ENCODE results near the gene VWA7.
"Not testable (repeated sequence)": the region's sequence is repeated elsewhere in the genome, so short reads cannot be mapped to it uniquely, and the experiment has no call there.

Gene VWA7

GRCh38 chr6:31814677-31815024 lies 37.5 kb upstream of the VWA7 start:
- Histone ChIP-seq H3K27me3 (replicated peaks; ENCODE audit: control insufficient read depth, insufficient read depth, low read length) (no peaks in the 10 kb centered on the region), H3K36me3 (ENCODE audit: control insufficient read depth, insufficient read depth, low read length) (no peaks in the 10 kb centered on the region), H3K4me3 (replicated peaks; ENCODE audit: low read depth, low read length) (peak overlapping the region; percentile 57)
- DNase-seq (ENCODE audit: extremely low read depth, insufficient read length), result peak; percentile 66
- TF ChIP-seq, protein P1, sequence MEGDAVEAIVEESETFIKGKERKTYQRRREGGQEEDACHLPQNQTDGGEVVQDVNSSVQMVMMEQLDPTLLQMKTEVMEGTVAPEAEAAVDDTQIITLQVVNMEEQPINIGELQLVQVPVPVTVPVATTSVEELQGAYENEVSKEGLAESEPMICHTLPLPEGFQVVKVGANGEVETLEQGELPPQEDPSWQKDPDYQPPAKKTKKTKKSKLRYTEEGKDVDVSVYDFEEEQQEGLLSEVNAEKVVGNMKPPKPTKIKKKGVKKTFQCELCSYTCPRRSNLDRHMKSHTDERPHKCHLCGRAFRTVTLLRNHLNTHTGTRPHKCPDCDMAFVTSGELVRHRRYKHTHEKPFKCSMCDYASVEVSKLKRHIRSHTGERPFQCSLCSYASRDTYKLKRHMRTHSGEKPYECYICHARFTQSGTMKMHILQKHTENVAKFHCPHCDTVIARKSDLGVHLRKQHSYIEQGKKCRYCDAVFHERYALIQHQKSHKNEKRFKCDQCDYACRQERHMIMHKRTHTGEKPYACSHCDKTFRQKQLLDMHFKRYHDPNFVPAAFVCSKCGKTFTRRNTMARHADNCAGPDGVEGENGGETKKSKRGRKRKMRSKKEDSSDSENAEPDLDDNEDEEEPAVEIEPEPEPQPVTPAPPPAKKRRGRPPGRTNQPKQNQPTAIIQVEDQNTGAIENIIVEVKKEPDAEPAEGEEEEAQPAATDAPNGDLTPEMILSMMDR (IDR thresholded peaks at IDR 0.05; ENCODE audit: insufficient read depth, low read length, poor library complexity, severe bottlenecking), result no peak

DNA sequence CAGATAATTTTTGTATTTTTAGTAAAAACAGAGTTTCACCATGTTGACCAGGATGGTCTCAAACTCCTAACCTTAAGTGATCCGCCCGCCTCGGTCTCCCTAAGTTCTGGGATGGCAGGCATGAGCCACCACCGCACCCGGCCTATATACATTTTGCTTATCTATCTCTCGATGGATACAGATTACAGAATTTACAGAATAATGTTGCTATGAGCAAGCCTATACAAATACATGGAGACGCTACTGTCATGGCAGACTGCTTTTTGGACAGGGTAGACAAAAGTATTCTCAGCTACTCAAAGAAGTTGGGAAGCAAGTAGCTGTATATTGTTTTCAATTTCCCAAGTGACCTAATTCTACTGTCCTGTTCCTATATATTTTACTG lies 36.3 kb upstream of the VWA7 start:
- DNase-seq (ENCODE audit: extremely low read depth, insufficient read length), result no peak
- TF ChIP-seq, protein P1 (IDR thresholded peaks at IDR 0.05; ENCODE audit: insufficient read depth, low read length, poor library complexity, severe bottlenecking), result no peak
- Histone ChIP-seq H3K4me3 (replicated peaks; ENCODE audit: low read depth, low read length) (no peak overlapping the region), H3K27me3 (replicated peaks; ENCODE audit: control insufficient read depth, insufficient read depth, low read length) (no peaks in the 10 kb centered on the region), H3K36me3 (ENCODE audit: control insufficient read depth, insufficient read depth, low read length) (no peaks in the 10 kb centered on the region)

- DNase-seq (ENCODE audit: extremely low read depth, insufficient read length), result no peak
- H3K27me3 ChIP-seq (replicated peaks; ENCODE audit: control insufficient read depth, insufficient read depth, low read length), result no peaks in the 10 kb centered on the region
- TF ChIP-seq, protein P1 (IDR thresholded peaks at IDR 0.05; ENCODE audit: insufficient read depth, low read length, poor library complexity, severe bottlenecking), result no peak
- H3K4me3 ChIP-seq (replicated peaks; ENCODE audit: low read depth, low read length), result no peak overlapping the region
- H3K36me3 ChIP-seq (ENCODE audit: control insufficient read depth, insufficient read depth, low read length), result no peaks in the 10 kb centered on the region
Measured at GRCh38 chr6:31811645-31812044, 34.5 kb upstream of the VWA7 start.

- not testable (repeated sequence) for H3K27me3 ChIP-seq (replicated peaks; ENCODE audit: control insufficient read depth, insufficient read depth, low read length); H3K36me3 ChIP-seq (ENCODE audit: control insufficient read depth, insufficient read depth, low read length); DNase-seq (ENCODE audit: extremely low read depth, insufficient read length); H3K4me3 ChIP-seq (replicated peaks; ENCODE audit: low read depth, low read length)
Measured at GRCh38 chr6:31808599-31808998, 31.5 kb upstream of the VWA7 start.

DNA sequence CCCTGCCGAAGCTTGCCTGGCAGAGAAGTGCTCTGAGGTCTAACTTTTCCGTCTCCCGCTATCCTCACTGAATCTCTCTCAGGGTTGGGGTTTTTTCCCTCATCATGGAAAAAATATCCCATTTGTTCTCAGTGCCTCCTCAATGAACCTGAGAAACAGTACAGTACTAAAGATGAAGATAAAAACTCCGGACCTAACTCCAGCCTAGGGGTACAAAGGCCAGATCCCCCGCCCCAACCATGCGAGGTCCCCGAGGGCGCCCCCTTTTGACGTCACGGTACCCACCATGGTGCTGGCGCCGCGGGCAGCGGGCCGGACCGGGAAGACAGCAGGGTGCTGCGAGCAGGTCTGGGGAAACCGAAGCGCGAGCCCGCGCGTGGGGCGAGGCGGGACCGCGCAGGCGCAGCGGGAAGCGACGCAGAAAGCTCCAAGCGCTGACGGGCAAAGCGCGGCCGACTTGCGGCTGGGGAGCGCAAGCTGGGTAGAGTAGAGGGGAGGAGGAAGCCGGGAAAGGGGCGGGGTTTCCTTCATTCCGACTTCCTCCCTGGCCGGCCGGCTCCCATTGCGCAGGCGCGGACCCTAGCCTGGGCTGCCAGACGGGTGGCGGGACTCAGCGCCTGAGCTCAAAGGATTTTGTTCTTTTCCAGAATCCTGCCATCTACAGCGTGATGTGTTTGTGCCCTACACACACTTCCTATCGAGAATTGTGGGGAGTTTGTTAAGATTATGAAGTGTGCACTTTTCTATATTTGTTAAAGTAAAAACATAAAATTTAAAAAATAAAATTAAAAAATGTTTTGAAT lies 29.5 kb upstream of the VWA7 start, which contains the start of gene LSM2:
Gene LSM2 (minus strand): TSS at position 497 of the 803 bp plus-strand sequence. CDS start 209 bp downstream, at position 288.
- peaks cover 1% of the 10 kb centered on the region for H3K36me3 ChIP-seq (ENCODE audit: control insufficient read depth, insufficient read depth, low read length)
- H3K27me3 ChIP-seq (replicated peaks; ENCODE audit: control insufficient read depth, insufficient read depth, low read length), result no peaks in the 10 kb centered on the region
- peak; percentile 96 for DNase-seq (ENCODE audit: extremely low read depth, insufficient read length)
- H3K4me3 ChIP-seq (replicated peaks; ENCODE audit: low read depth, low read length), result peak within 1 kb of the TSS; percentile 83
- TF ChIP-seq, protein P1 (IDR thresholded peaks at IDR 0.05; ENCODE audit: insufficient read depth, low read length, poor library complexity, severe bottlenecking), result peak; percentile 32

DNA sequence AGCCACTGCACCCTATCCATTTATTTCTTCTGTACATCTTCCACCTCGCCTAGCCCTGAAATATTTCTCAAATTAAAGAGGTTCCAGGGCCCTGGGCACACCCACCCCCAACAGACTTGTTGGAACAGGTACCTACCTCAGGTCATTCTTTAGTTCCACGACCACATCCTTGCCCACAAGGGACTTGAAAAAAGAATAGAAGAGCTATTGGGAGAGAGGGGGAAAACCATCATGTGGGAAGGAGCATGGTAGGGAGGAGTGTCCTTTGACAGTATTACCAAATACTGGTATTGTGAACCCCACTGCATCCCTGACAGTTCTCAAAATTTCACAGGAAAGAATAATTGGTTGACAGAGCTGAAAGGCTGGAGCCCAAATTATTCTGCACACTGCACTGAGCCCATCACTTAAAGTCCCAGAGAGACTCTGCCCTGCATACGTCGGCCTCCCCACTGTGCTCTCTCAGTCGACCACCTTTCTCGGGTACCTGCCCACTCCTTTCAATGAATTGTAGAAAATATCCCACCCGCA lies 28.9 kb upstream of the VWA7 start:
- Histone ChIP-seq H3K36me3 (ENCODE audit: control insufficient read depth, insufficient read depth, low read length) (peaks cover 1% of the 10 kb centered on the region), H3K4me3 (replicated peaks; ENCODE audit: low read depth, low read length) (peak overlapping the region; percentile 83), H3K27me3 (replicated peaks; ENCODE audit: control insufficient read depth, insufficient read depth, low read length) (no peaks in the 10 kb centered on the region)
- TF ChIP-seq, protein P1 (IDR thresholded peaks at IDR 0.05; ENCODE audit: insufficient read depth, low read length, poor library complexity, severe bottlenecking), result no peak
- DNase-seq (ENCODE audit: extremely low read depth, insufficient read length), result no peak

DNA sequence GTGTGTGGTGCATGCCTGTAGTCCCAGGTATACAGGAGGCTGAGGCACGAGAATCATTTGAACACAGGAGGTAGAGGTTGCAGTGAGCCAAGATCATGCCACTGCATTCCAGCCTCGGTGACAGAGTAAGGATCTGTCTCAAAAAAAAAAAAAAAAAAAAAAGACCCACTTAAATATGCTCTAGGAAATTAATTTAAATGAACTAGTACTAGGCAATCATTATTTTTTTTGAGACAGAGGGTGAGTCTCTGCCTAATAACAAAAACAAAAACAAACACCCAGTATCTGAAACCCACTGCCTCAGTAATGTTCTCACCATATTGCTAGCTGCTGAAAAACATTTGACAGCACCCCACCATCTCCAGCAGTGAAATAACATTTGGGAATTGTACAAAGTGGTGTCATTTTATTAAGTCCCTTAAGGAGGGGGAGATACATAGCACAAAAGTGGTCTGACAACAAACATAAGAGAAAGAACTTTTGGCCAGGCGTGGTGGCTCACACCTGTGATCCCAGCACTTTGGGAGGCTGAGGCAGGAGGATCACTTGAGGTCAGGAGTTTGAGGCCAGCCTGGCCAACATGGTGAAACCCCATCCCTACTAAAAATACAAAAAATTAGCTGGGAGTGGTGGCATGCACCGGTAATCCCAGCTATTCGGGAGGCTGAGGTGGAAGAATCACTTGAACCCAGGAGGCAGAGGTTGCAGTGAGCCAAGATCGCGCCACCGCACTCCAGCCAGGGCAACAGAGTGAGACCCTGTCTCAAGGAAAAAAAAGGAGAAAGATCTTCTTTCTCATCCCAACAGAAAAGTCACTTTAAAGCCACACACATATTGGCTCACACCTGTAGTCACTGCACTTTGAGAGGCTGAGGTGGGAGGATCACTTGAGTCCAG lies 24.2 kb upstream of the VWA7 start:
- H3K36me3 ChIP-seq (ENCODE audit: control insufficient read depth, insufficient read depth, low read length); DNase-seq (ENCODE audit: extremely low read depth, insufficient read length); H3K27me3 ChIP-seq (replicated peaks; ENCODE audit: control insufficient read depth, insufficient read depth, low read length); H3K4me3 ChIP-seq (replicated peaks; ENCODE audit: low read depth, low read length): not testable (repeated sequence)
